Uterus (tissue), 2 donors: ENCODE data around the gene NDC1.

Experiments used
- POLR2A ChIP-seq, 2 donors: fragments of 450-650 bp; IDR thresholded peaks; one replicate each; pipeline ENCODE4 v1.6.1; 2016; ENCODE audit warnings: antibody characterized with exemption in 2 of 2, mild to moderate bottlenecking in 1 of 2, moderate library complexity in 1 of 2
- TF ChIP-seq, protein P1 (sequence below), 4 experiments: fragments of 200-600 bp in 2 of 4; fragments of 450-650 bp in 2 of 4; sonication (generic) in 2 of 4; IDR thresholded peaks; one replicate each; pipeline ENCODE4 v1.5.1; 2016 to 2019; ENCODE audit warnings: antibody characterized with exemption in 4 of 4, mild to moderate bottlenecking in 2 of 4, moderate library complexity in 1 of 4

DNA sequence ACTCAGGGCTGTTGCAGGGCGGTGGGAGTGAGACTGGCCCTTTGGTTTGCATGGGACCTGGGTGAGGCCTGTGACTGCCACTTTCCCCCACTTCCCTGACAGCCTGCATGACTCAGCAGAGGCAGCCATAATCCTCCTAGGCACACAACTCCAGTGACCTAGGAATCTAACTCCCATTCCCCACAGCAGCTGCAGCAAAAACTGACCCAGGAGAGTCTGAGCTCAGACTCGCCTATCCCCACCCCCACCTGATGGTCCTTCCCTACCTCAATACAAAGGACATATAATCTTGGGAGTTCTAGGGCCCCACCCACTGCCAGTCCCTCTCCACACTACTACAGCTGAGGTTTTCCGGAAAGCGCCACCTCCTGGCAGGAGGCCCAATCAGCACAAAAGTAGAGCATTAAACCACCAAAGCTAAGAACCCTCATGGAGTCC, 26.7 kb downstream of the NDC1 start:
- TF ChIP-seq, protein P1, sequence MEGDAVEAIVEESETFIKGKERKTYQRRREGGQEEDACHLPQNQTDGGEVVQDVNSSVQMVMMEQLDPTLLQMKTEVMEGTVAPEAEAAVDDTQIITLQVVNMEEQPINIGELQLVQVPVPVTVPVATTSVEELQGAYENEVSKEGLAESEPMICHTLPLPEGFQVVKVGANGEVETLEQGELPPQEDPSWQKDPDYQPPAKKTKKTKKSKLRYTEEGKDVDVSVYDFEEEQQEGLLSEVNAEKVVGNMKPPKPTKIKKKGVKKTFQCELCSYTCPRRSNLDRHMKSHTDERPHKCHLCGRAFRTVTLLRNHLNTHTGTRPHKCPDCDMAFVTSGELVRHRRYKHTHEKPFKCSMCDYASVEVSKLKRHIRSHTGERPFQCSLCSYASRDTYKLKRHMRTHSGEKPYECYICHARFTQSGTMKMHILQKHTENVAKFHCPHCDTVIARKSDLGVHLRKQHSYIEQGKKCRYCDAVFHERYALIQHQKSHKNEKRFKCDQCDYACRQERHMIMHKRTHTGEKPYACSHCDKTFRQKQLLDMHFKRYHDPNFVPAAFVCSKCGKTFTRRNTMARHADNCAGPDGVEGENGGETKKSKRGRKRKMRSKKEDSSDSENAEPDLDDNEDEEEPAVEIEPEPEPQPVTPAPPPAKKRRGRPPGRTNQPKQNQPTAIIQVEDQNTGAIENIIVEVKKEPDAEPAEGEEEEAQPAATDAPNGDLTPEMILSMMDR (IDR thresholded peaks at IDR 0.05) = no peak
- TF ChIP-seq POLR2A (IDR thresholded peaks at IDR 0.05) = no peak
